OCI-LY3 (cell line): ENCODE measurements around the gene KNL1.

Source experiments
- H2AFZ ChIP-seq: fragments of 200-600, 300-600 bp; shearing (Covaris generic); 2 replicates; pipeline ENCODE4 v1.6.0; 2014; ENCODE audit warnings: antibody characterized with exemption, low read depth, low read length
- H3K27ac ChIP-seq: fragments of 200-600, 300-600 bp; sonication (generic); 2 replicates; pipeline ENCODE4 v1.5.1; 2014; ENCODE audit warnings: mild to moderate bottlenecking, low read length, moderate library complexity, mixed read lengths
- H3K27me3 ChIP-seq: fragments of 200-600, 300-600 bp; sonication (generic); 2 replicates; pipeline ENCODE4 v1.6.1; 2014; ENCODE audit warnings: low read depth, low read length, mixed read lengths
- H3K36me3 ChIP-seq: fragments of 200-600, 300-600 bp; sonication (generic); replicated peaks from 2 replicates; pipeline ENCODE3; 2014; ENCODE audit warnings: low read depth, low read length, mixed read lengths
- H3K4me1 ChIP-seq: fragments of 300-600, 200-600 bp; sonication (generic); 2 replicates; pipeline ENCODE4 v1.6.1; 2014; ENCODE audit warnings: low read length, mixed read lengths
- H3K4me2 ChIP-seq: fragments of 200-600, 300-600 bp; sonication (generic); 2 replicates; pipeline ENCODE4 v1.6.1; 2014; ENCODE audit warnings: low read length, mixed read lengths
- H3K4me3 ChIP-seq: fragments of 300-600, 200-600 bp; sonication (generic); 2 replicates; pipeline ENCODE4 v1.5.1; 2014; ENCODE audit warnings: antibody characterized with exemption, mild to moderate bottlenecking, low read length, moderate library complexity
- H3K79me2 ChIP-seq: fragments of 300-600, 200-600 bp; shearing (Covaris generic); 2 replicates; pipeline ENCODE4 v1.6.1; 2014; ENCODE audit warnings: mild to moderate bottlenecking, low read length, mixed read lengths
- H3K9ac ChIP-seq: fragments of 300-600, 200-600 bp; shearing (Covaris generic); 2 replicates; pipeline ENCODE4 v1.6.0; 2014; ENCODE audit warnings: mild to moderate bottlenecking, low read length, moderate library complexity
- H3K9me3 ChIP-seq: fragments of 200-600, 300-600 bp; shearing (Covaris generic); 2 replicates; pipeline ENCODE4 v1.6.1; 2014; ENCODE audit warnings: low read length, mixed read lengths; ENCODE audit not compliant: insufficient read depth
- H4K20me1 ChIP-seq: fragments of 200-600, 300-600 bp; sonication (generic); 2 replicates; pipeline ENCODE4 v1.6.1; 2016; ENCODE audit warnings: low read length, mixed read lengths; ENCODE audit not compliant: insufficient read depth
- EZH2phosphoT487 ChIP-seq: fragments of 200-600 bp; shearing (Covaris generic); IDR thresholded peaks from 2 replicates; pipeline ENCODE4 v1.6.1; 2018; ENCODE audit warnings: antibody characterized with exemption, mixed run types, low read depth
- TF ChIP-seq, protein P1 (sequence below): fragments of 200-600, 300-600 bp; sonication (generic); IDR thresholded peaks from 2 replicates; pipeline ENCODE4 v1.5.1; 2014; ENCODE audit warnings: antibody characterized with exemption, low read length, low read depth

Gene KNL1

DNA sequence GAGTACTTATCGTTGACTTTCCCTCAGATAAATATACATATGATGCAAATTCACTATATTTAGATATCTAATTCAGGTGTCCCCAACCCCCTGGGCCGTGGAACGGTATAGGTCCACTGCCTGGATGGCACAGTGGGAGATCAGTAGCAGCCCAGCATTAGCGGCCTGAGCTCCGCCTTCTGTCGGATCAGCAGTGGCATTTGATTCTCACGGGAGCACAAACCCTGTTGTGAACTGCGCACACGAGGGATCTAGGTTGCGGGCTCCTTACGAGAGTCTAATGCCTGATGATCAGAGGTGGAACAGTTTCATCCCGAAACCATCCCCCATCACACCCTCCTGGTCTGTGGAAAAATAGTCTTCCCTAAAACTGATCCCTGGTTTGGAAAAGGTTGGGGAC lies 6.9 kb downstream of the KNL1 start:
- no peak overlapping the region for H3K27ac ChIP-seq
- TF ChIP-seq, protein P1, sequence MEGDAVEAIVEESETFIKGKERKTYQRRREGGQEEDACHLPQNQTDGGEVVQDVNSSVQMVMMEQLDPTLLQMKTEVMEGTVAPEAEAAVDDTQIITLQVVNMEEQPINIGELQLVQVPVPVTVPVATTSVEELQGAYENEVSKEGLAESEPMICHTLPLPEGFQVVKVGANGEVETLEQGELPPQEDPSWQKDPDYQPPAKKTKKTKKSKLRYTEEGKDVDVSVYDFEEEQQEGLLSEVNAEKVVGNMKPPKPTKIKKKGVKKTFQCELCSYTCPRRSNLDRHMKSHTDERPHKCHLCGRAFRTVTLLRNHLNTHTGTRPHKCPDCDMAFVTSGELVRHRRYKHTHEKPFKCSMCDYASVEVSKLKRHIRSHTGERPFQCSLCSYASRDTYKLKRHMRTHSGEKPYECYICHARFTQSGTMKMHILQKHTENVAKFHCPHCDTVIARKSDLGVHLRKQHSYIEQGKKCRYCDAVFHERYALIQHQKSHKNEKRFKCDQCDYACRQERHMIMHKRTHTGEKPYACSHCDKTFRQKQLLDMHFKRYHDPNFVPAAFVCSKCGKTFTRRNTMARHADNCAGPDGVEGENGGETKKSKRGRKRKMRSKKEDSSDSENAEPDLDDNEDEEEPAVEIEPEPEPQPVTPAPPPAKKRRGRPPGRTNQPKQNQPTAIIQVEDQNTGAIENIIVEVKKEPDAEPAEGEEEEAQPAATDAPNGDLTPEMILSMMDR: no peak
- no peak for TF ChIP-seq EZH2phosphoT487
- H3K79me2 ChIP-seq: peaks cover 47% of the 10 kb centered on the region
- H3K4me3 ChIP-seq: no peak overlapping the region
- H3K4me1 ChIP-seq: no peaks in the 10 kb centered on the region
- H3K9ac ChIP-seq: no peak overlapping the region
- no peaks in the 10 kb centered on the region for H3K36me3 ChIP-seq
- H4K20me1 ChIP-seq: no peaks in the 10 kb centered on the region
- H2AFZ ChIP-seq: no peak overlapping the region
- no peaks in the 10 kb centered on the region for H3K9me3 ChIP-seq
- no peak overlapping the region for H3K4me2 ChIP-seq
- no peaks in the 10 kb centered on the region for H3K27me3 ChIP-seq

DNA sequence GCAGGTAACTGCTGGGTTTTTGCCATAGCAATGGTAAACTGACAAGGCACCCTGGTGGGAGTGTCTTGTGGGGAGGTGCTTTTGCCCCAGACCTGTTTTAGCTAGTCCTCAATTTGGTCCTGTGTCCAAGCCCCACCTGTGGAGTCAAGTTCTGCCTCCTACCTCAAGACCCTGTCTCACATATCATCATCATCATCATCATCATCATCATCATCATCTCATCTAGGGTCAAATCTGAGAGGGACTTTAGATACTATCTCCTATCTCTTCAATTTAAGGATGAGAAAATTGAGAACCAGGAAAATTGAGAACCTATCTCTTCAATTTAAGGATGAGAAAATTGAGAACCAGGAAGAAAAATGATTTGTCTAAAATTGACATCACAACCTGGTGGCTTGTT lies 9.9 kb downstream of the KNL1 start:
- Histone ChIP-seq H3K27me3 (no peaks in the 10 kb centered on the region), H2AFZ (no peak overlapping the region), H3K4me1 (no peaks in the 10 kb centered on the region), H3K4me2 (no peak overlapping the region), H3K9me3 (no peaks in the 10 kb centered on the region), H4K20me1 (no peaks in the 10 kb centered on the region), H3K79me2 (peaks cover 20% of the 10 kb centered on the region), H3K36me3 (peaks cover 5% of the 10 kb centered on the region), H3K4me3 (no peak overlapping the region), H3K27ac (no peak overlapping the region), H3K9ac (no peak overlapping the region)
- TF ChIP-seq EZH2phosphoT487: no peak
- TF ChIP-seq, protein P1: no peak

DNA sequence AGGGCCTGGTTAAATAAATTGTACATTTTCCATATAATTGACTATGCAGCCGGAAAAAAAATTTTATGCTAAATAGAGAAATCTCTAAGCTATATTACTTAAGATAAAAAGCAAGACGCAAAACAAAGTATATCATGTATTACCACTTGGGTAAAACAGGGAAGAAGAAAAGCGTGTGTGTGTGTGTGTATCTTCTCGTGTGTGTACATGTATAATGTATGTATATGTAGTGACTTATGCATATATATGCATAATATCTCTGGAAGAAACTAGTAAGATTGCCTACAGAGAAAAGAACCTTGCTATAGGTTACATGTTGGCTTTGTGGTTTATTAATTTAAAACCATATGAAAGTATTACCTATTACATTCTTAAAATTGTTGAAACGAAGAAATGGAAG lies 19.0 kb downstream of the KNL1 start:
- no peak overlapping the region for H3K4me2 ChIP-seq
- TF ChIP-seq, protein P1: no peak
- no peak for TF ChIP-seq EZH2phosphoT487
- H3K36me3 ChIP-seq: peaks cover 11% of the 10 kb centered on the region
- no peak overlapping the region for H2AFZ ChIP-seq
- no peaks in the 10 kb centered on the region for H3K4me1 ChIP-seq
- H3K4me3 ChIP-seq: no peak overlapping the region
- no peaks in the 10 kb centered on the region for H3K9me3 ChIP-seq
- H4K20me1 ChIP-seq: no peaks in the 10 kb centered on the region
- H3K79me2 ChIP-seq: no peaks in the 10 kb centered on the region
- H3K27me3 ChIP-seq: no peaks in the 10 kb centered on the region
- no peak overlapping the region for H3K27ac ChIP-seq
- no peak overlapping the region for H3K9ac ChIP-seq

DNA sequence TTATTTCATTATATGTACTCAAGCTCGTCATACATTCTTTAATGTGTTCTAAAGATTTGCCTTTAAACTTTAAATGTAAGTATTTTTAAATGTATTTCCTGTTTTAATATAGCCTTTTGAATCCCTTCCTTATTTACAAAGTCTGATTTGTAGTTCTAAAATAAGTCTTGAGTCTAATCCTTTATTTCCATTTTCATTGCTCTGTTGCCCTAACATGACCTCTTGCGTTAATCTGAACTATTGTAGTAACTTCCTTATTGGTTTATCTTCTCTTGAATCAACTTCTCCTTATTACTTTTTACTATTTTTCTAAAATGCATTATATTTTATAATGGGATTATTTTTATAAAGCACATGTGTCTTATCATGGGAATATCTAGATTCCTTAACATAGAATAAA lies 24.0 kb downstream of the KNL1 start:
- H3K4me1 ChIP-seq: no peaks in the 10 kb centered on the region
- no peak overlapping the region for H3K4me2 ChIP-seq
- H3K79me2 ChIP-seq: no peaks in the 10 kb centered on the region
- H3K36me3 ChIP-seq: peaks cover 21% of the 10 kb centered on the region
- no peaks in the 10 kb centered on the region for H3K9me3 ChIP-seq
- no peak overlapping the region for H3K4me3 ChIP-seq
- H3K27ac ChIP-seq: no peak overlapping the region
- H4K20me1 ChIP-seq: no peaks in the 10 kb centered on the region
- TF ChIP-seq, protein P1: no peak
- no peak for TF ChIP-seq EZH2phosphoT487
- H3K9ac ChIP-seq: no peak overlapping the region
- H2AFZ ChIP-seq: no peak overlapping the region
- H3K27me3 ChIP-seq: no peaks in the 10 kb centered on the region
